ENCODE data around the gene CLCN1.

- TF ChIP-seq, protein P1, sequence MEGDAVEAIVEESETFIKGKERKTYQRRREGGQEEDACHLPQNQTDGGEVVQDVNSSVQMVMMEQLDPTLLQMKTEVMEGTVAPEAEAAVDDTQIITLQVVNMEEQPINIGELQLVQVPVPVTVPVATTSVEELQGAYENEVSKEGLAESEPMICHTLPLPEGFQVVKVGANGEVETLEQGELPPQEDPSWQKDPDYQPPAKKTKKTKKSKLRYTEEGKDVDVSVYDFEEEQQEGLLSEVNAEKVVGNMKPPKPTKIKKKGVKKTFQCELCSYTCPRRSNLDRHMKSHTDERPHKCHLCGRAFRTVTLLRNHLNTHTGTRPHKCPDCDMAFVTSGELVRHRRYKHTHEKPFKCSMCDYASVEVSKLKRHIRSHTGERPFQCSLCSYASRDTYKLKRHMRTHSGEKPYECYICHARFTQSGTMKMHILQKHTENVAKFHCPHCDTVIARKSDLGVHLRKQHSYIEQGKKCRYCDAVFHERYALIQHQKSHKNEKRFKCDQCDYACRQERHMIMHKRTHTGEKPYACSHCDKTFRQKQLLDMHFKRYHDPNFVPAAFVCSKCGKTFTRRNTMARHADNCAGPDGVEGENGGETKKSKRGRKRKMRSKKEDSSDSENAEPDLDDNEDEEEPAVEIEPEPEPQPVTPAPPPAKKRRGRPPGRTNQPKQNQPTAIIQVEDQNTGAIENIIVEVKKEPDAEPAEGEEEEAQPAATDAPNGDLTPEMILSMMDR (conservative IDR thresholded peaks at IDR 0.05; ENCODE audit: low read depth, low read length): no peak
- no peak for TF ChIP-seq EZH2 (IDR thresholded peaks at IDR 0.05; ENCODE audit: borderline replicate concordance, low read depth, low read length, poor library complexity, severe bottlenecking)
These were observed 33.8 kb upstream of the CLCN1 start for GRCh38 chr7:143282124-143282523.

Measured in A673 (cell line).